NCI-H1417 treated with DMSO at 0.1 percent for 48 hours (cell line): Measurements from ENCODE around the gene VEPH1.

Experiments
- DNase-seq: peaks from one replicate; lab custom pipeline; 2025; lab: John Stamatoyannopoulos, UW

Gene VEPH1

DNA sequence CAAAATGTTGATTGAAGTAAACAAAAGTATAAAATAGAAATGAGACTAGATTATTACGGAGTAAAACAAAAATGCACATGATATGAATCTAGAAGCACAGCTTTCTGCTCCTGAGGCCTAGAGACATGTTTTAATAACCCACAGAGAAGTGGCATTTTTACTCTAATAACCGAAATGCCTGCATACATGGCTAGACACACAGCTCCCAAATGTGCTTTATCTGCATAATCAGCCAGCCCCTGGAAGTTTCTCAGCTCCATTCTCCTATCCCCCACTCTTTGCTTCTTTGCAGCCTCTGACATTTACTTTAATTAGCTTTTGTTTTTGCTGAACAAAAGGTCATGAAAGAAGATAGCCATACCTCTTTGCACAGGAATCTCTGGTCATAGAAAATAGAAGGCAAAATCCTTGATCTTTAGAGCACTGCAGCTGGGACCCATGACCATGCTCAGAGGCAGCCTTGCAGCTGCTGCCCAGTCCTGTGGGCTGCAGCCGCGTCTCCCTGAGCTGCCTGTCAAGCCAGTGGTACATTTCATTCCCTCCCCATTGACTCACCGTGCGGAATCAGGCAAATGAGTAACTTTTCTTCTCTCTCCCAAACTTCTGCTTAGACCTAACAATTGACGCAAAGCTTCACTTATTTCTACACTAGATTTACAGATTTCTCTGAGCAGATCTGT lies at the start of gene VEPH1:
Gene VEPH1 (minus strand): TSS at position 501 of the 680 bp plus-strand sequence. CDS start 8,067 bp downstream, outside the sequence.
- DNase-seq, result no peak

DNA sequence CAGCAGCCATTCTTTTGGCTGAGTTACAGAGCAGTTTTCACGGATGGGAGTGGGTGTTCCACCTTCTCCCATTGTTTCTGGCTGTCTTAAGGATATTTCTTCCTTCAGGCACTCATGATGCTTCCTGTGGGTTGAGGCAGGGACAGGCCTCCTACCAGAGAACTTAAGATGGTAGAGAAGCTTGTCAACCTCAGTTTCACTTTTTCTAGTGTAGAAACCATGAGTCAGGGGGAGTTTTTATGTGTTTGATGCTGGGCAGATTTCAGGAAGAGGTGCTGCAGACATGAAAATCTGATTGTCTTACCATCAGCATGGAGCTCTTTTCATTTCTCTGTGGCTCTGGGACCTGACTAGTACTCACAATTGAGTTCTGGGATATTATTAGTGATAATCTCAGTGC lies 48.7 kb upstream of the VEPH1 start:
- no peak for DNase-seq

- no peak for DNase-seq
These were observed 46.3 kb upstream of the VEPH1 start for GRCh38 chr3:157549498-157549897.

- DNase-seq, result no peak
These were observed 41.4 kb upstream of the VEPH1 start for GRCh38 chr3:157544501-157545130.

- no peak for DNase-seq
These were observed 40.4 kb upstream of the VEPH1 start for GRCh38 chr3:157543501-157544035.

DNA sequence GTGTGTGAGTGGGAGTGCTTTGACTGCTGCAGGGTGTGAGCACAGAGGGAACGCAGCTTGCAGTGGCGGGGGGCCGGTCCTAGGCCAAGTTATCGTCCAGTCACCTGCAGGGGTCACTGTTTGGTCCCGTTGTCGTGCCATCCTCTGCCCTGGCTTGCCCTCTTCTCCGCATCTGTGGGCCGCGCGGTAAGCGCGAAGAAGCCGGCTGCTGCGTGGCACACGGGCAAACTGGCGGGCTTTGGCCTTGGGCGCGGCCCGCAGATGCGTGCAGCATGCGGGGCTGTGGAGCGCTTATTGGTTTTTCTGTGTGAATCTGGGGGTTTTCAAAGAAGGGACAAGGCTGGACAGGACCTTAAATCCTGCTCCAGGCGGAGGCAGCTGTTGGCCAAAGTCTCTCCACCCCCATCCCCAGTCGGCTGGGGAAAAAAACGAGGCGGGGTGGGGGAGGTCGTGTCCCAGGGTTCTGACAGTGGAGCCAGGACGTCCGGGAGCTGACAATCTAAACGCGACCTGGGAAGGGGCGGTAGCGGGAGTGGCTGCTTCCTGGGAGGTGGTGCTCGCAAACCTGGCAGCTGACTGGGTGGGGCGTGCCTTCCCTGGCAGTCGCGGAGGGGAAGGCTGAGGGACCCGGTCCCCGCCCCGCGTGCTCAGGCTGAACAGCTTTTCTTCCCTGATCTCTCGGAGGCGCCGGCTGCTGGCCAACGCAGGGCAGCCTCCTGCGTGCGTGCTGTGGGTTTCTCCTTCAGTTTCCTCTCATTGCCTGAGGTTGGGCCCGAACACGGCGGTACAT lies 39.7 kb upstream of the VEPH1 start:
- no peak for DNase-seq

DNA sequence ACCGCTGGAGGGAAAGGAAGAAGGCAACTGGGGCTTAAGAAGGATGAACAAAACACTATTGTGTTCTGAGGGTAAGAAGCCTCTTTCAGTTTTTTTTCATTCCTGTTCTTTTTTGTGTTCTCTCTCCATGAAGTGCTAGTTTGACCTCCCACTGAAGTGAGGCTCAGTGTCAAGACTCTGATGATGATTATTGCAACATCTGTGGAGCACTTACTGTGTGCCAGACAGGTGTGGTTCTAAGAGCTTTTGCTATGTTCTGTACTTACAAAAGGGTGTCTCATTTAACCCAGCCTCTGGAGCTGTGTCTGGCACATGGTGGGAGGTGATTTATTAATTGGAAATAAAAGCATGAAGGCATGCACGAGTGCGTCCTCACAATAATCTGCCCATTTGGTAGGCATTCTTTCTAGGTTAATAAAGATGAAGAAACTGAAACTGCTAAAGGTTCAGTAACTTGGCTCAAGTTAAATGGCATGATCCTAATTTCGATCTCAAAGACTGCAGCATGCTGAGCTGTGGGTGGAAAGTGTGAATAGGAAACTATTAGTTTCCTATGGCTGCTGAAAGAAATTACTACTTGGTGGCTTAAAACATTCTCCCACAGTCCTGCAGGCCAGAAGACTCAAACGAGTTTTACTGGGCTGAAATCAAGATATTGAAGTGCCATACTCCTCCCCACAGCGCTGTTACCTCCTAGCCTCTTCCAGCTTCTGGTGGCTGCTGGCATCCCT lies 38.5 kb upstream of the VEPH1 start:
- DNase-seq, result no peak

DNA sequence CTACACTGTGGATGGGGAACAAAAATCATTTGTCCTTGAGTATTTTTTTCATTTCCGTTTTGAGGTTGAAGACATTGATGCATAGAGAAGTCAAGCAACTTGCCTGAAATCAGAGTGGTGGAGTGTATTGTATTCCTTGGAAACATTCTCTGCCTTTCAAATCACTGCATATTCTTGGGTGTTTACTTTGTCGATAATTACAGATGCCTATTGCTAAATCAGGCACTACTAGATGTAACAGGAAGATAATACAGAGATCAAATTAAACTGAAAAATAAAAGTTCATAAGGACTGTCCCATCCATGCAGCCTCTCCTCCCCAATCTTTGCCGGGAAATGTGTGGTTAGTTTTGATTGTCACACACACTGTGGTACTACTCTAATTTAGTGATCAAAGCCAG lies 37.4 kb upstream of the VEPH1 start:
- DNase-seq, result no peak

DNA sequence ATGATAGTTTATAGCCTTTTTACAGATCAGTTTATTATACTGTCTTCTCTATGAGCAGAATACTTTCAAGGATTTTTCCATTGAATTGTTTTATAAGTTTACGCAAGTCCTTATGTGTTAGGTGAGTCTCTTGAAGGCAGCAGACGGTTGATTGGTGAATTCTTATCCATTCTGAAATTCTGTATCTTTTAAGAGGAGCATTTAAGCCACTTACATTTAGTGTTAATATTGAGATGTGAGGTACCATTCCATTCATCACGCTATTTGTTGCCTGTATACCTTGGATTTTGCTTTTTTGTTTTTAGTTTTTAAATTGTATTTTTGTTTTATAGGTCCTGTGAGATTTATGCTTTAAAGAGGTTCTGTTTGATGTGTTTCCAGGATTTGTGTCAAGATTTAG lies 32.5 kb upstream of the VEPH1 start:
- no peak for DNase-seq

DNA sequence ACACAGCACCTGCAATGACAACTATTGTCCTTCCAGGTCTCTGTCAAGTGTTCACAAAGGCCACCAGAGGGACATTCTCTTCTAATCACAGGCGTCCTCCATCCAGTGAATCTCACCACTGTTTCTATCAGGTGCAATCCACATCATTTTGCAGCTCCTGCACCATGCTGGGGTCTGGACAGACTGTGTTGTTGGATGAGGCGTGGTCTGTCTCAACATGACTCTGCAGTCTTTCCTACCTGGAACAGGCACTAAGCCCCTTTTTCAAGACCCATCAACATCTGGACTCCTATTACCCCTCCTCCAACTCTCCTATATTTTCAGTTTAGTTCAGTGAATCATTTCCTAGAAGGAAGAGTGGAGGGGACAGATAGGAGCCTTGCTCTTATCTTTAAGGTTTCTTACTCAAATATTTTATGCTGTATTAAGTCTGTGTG lies 31.5 kb upstream of the VEPH1 start:
- DNase-seq, result no peak

- DNase-seq, result no peak
These were observed 30.3 kb upstream of the VEPH1 start for GRCh38 chr3:157533298-157534070.

DNA sequence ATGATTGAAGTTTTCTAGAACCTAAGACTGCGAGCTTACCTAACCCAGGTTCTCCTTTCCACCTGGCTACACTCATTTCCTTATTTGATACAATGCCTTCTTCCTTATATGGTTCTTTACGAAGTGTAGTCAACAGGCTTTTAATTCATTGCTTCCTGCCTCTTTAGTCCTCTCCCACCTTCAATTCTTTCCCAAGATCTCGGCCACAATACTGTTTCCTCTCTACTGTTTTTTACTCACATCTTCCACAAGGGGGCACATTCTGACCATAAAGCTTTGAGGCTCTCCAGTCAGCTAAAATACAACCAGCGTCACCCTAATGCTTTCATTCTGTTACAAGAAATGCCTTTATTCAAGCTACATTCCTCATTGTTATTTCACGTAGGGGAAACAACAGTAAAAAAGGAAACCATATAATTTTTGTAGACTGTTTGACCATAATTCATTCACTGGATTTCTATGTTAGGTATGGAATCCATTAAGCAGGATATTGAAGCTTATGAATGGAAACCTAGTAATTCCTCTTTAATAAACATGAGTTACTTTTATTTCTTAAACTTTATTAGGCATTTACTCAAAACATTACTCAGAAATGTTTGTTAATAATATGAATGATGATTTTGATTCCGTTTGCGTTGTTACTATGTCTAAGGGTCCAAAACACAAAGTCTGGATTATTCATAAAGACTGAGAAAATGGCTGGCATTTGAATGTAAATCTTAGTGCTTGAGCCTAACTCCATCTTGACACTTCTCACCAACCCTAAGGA lies 29.5 kb upstream of the VEPH1 start:
- peak; percentile 66 for DNase-seq

DNA sequence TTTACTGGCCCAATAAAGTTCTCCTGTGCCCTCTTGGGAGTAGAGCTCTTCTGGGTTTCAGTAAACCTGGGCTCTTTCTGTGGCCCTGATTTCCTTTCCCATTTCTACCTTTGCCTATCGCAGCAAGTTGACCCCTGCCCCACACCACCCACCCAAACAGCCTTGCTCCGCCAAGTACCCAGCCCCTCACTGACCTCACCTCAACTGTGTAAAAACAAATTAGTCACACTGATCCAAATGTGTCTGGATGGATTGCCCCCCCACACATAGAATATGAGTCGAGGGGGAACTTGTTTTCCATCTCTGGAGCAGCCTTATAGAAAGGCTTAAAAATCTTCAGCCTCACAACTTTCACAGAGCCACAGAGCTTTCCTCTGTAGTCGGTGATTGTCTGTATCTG lies 28.6 kb upstream of the VEPH1 start:
- DNase-seq, result no peak

DNA sequence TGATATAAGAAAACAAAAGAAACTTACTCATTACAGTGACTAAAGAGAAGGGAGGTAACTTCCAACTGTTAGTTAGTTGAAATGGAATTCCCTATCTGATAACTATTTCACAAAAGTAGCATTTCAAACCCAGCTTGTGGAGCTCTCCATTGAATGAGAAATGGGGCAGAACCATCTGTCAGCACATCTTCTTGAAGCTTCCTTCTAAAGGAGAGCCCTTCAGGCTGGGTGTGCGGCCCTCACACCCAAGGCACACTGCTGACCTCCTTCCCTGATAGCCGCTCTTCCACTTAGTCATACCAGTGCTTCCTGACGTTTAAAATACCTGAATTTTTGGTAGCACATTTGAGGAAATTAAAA lies 28.1 kb upstream of the VEPH1 start:
- no peak for DNase-seq

- no peak for DNase-seq
These were observed 27.6 kb upstream of the VEPH1 start for GRCh38 chr3:157530637-157531300.

DNA sequence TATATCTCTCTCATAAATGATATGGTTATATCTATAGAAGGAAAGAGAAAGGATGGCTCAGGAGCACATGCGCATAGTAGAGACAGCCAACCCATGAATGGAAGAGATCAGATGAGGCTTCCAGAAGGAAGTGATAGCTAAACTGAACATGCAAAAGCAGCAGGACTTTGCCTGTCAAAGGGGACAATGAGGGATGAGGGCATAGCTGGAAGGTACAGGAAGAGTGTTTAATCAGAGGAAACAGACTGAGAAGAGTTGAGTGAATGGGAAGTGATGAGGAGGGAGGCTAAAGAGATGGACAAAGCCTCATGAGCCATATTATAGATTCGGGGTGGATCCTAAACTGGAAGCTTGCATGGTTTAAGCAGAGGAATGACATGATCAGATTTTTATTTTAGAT lies 26.5 kb upstream of the VEPH1 start:
- no peak for DNase-seq

DNA sequence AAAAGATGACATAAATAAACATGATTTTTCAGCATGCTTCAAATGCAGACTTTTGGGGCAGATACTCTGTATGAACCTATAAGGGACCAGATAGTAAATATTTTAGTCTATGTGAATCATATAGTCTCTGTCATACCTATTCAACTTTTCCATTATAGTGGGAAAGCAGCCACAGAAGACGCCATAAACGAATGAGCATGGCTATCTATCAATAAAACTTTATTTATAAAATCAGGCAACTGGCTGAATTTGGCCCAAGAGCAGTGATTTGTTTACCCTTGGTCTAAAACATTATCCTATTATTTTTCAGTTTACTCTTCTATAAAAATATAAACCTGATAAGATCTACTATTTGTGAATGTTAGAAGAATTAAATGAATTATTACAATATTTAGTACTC lies 25.9 kb upstream of the VEPH1 start:
- no peak for DNase-seq

- no peak for DNase-seq
These were observed 24.1 kb upstream of the VEPH1 start for GRCh38 chr3:157527131-157527881.

DNA sequence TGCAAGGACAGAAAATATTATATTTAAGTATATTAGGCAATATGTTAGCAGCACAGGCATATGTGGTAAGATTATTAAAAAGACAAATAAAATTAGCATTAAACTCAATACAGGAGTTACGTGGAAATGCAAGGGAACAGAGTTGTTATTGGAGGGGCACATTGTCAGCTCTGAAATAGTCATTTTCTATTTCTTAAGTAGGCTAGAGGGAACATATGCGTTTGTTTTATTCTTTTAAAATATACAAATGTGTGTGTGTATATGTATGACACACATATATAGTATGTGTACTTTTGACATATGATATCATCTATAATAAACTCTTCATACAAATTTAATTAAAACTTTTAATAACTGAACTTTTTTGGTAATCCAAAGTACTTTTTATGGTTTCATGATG lies 22.8 kb upstream of the VEPH1 start:
- DNase-seq, result no peak
